GM15510 (cell line): ENCODE results near the gene XRRA1.

ENCODE experiments used
- POLR2A ChIP-seq: IDR thresholded peaks from 3 replicates; pipeline ENCODE4 v1.6.1; 2011; ENCODE audit warnings: borderline replicate concordance; ENCODE audit not compliant: insufficient read length; ENCODE audit errors: extremely low read depth

XRRA1 gene

DNA sequence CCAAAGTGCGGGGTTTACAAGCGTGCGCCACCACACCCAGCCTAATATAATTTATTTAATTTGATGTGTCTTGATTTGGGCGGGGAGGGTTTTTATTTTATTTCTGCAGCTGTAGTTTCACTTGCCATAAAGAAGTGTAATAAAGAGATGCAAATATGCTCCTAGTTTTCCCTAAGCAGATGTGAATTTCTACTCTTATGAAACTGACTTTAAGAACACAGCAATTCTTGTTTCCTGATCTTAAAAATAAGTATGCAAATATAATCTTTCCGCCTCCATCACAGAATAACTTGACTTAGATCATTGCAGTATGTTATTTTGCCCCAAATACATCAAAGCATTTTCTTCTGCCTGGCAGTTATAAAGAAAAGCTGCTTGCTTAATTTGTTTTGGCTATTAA is 4.6 kb upstream of the XRRA1 start:
- TF ChIP-seq POLR2A: no peak

DNA sequence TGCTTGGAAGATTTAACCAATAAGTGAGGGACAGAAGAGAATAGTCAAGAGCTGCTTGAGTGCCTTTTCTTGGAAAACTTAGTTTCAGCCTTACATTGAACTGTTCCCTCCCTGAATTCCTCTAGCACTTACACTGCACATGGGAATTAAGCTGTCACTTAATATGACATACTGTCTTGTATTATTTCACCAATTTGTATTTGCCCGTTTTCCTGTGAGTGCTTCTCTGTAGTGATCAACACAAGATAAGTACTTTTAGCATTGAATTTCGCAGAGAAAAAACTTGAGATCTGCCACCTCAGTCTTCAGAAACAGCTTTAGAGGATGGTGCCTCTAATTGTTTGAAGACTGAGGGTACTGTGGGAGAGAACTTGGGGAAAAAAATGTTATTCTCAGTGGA is 3.9 kb upstream of the XRRA1 start:
- no peak for TF ChIP-seq POLR2A

DNA sequence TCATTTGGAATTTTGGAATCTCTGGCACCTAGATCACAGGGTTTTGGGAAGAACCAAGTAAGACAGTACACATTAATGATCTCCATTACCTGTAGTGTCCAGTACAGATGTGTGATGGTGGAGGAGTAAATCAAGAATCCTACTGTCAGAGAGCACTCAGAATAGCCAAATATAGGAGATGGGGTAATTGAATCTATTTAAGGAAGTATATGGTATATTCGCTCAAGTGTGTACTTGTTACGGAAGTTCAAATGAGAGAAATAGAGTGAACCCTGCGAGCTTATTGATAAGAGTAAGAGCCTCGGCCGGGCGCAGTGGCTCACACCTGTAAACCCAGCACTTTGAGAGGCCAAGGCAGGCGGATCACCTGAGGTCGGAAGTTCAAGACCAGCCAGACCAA is 2.3 kb upstream of the XRRA1 start:
- no peak for TF ChIP-seq POLR2A

DNA sequence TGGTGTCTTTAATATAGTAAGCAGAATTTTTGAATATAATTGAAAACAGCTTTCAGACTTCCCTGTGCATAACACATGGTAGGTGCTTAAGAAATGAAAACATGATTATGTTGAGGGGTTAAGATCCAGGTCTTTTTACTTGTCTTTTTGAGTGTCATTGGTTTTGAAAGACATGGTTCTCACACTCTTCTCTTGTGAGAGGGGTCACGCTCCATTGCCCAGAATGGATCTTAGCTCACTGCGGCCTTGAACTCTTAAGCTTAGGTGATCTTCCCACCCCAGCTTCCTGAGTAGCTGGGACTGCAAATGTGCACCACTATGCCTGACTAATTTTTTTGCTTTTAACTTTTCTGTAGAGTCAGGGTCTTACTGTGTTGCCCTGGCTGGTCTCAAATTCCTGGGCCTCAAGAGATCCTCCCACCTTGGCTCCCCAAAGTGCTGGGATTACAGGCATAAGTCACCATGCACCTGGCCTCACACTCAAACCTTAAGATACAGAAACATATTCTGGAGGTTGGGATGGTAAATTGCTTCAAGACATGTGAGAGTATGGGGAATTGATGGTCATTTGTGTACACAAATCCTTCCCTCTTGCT is 1.6 kb upstream of the XRRA1 start:
- no peak for TF ChIP-seq POLR2A

DNA sequence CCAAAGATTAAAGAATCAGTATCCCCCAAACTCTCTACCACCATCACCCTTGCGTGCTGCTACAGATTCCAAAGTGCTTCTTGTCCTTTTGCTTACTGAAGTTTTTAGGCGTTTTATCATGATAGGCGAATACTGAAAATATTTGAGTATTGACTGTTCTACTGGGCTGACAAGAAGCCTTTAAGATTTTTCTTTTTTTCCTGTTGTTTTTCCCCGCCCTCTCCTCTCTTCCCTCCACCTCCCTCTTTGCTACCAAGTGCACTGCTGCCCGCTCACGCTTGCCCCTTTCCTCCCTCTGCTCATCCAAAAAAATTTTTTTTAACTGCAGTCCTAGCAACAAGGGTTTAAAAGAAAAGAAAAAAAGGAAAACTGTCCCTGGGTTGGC is 854 bp upstream of the XRRA1 start:
- no peak for TF ChIP-seq POLR2A

GRCh38 chr11:74948546-74948897 is 369 bp downstream of the XRRA1 start:
- no peak for TF ChIP-seq POLR2A

DNA sequence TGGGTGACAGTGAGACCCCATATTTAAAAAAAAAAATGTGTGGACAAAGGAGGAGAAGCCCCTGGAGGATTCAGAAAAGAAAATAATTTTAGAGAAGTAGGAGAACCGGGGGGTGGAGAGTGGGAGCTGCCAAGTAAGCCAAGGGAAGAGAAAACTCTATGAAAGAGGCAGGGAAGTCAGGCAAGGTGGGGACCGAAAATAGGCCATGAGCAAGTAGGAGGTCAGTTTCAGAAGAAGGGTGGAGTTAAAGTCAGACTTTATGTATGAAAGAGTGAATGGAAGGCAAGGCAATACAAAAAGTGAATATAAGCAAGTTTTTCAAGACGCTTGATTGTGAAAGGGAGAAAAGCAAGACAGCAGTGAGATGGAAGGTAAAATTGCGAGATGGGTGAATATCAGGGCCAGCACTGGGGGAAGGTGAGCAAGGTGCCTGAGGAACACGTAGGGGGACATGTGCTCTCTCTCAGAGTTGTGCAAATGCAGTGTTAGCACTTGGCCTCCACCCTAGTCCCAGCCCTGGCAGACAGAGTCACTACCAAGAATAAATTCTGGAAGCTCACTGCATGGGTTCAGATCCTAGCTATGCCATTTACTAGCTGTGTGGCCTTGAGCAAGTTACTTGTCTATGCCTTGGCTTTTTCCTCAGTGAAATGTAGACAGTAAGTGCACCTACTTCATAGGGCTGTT is 6.7 kb downstream of the XRRA1 start:
- TF ChIP-seq POLR2A: no peak

DNA sequence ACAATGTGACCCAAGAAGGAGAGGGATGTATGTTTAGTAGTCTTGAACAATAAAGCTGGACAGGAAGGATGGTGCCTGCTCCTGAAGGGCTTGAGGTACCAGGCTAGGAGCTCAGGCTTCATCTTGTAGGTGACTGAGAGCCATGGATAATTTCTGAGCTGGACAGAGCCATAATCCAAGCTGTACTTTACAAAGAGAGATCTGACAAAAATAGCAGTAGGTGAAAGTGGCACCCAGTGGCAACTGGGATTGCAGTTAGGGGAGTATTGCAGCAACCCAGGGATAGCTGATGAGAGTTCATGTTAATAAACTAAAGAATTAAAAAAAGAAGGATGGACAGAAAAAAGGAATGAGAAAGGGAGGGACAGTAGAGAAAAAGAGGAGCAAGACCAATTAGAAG is 7.4 kb downstream of the XRRA1 start:
- no peak for TF ChIP-seq POLR2A

DNA sequence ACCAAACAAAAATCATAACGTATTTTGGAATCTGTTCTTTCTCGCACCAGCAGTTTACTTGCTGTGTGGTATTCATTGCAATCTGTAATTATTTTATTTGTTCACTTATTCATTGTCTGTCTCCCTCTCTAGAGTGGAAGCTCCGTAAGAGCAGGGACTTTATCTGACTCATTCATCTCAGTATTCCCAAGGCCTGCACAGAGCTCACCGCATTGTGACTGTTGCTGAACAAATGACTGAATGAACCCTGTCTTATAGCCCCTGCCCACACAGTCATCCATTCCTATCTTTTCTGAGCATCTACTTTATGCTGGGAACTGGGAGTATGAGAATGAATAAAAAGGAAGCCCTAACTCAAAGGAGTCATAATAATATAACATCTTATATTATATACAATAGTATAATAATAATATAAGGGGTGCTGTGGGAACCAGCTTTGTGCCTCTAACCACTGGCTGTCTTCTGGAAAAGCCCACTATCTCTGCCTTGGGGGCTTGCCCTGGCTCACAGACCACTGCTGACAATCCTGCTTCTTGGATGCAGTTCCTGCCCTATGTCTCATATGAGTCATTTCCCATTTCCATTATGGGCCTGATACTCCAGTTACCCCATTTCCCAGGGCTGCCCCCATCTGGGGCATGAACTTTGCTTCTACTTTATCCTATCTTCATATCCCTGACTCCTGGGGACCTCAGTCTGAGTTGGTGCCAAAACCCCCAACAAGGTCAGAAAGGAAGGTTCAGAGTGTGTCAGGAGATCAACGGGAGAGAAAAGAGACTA is 11.0 kb downstream of the XRRA1 start:
- no peak for TF ChIP-seq POLR2A

DNA sequence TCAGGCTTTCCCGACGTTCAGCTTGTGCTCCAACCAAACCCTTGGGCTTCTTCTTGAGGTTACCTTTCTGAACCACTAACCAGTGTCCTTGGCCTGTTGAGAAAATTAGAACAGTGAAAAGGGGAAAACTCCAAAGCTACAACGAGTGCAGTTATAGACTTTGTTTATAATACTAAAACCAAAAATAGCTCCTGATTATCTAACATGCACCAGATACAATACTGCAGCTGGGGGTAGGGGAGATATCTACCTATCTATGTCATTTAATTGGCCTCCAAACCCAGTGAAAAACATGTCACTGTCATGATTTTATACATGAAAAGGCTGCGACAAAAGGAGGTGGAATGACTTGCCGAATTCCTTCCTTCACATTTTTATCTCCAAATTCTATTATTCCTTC is 11.9 kb downstream of the XRRA1 start:
- no peak for TF ChIP-seq POLR2A

DNA sequence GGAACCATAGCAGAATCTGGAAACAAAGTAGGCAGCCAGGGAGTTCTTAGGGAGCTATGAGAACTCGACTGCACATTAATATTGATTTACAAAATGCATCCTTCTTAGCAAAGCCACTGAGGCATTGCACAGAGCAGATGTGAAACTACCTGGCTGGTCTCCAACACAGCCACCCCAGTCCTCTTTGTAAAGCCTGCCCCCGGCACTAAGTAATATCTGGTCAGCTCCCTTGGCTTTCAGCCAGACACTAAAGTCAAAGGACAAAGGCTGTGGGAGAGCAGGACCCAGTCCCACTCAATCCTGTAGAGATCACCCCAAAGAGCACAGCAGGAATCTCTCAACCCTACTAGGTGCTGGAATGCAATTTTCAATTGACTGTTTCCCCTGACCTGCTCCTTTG is 12.8 kb downstream of the XRRA1 start:
- no peak for TF ChIP-seq POLR2A

GRCh38 chr11:74935285-74935684 is 13.6 kb downstream of the XRRA1 start:
- TF ChIP-seq POLR2A: no peak

DNA sequence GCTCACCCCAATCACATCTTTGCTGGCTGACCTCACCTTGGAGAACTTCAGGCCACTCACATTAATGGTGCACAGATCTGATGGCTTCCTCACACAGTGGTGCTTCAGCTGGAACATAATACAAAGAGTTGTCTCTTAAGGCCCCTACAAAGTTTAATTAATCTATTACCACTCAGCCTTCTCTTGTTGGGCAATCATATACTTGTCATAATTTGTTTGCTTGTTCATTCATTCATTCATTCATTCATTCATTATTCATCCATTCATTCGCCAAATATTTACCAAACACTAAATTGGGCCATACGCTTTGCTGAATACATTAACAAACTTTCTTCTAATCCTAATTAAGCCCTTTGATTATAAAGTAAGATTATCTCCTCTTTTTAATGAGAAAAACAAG is 15.1 kb downstream of the XRRA1 start:
- TF ChIP-seq POLR2A: no peak

DNA sequence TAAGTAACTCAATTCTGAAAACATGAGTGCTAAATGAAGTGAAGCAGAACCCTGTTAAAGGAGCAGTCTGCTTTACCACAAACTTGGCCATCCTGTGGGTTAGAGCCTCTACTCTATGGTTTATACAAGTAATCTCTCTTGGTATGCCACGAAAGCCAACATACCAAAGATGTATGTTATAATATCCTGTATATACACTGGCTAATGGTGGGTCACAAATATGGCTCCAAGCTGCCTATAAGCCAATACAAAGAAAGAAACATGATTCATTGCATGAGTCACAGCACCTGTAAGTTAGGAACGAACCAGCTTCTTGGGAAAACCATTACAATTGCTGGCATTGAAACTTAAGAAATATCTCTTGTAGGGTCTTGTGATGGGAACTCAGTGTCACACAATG is 16.1 kb downstream of the XRRA1 start:
- TF ChIP-seq POLR2A: no peak

GRCh38 chr11:74932169-74932568 is 16.7 kb downstream of the XRRA1 start:
- no peak for TF ChIP-seq POLR2A

GRCh38 chr11:74929431-74930363 is 19.2 kb downstream of the XRRA1 start:
- no peak for TF ChIP-seq POLR2A

- no peak for TF ChIP-seq POLR2A
These were observed 21.4 kb downstream of the XRRA1 start for GRCh38 chr11:74927496-74927895.
